Measurements from ENCODE around the gene AUTS2. TPM values are rescaled to one million over a fixed set of nuclear protein-coding genes. Genes with fewer than 3 reads are reported as not detected.

Gene AUTS2
- total RNA-seq, 1 donor from 2014 or later = 56.0 TPM

- Histone ChIP-seq H3K4me1 (peaks cover 6% of the 10 kb centered on the region), H3K27me3 (no peaks in the 10 kb centered on the region), H3K27ac (no peak overlapping the region), H3K9me3 (no peaks in the 10 kb centered on the region), H3K4me3 (no peak overlapping the region), H3K36me3 (no peaks in the 10 kb centered on the region)
- no peak for ATAC-seq
- TF ChIP-seq CTCF (IDR thresholded peaks at IDR 0.05) = no peak
- DNase-seq = no peak
- intact Hi-C loops (cut with DNase I) = no loop called here
These were observed 150.3 kb downstream of the AUTS2 start for GRCh38 chr7:69748530-69748929.

GRCh38 chr7:69749372-69749979 is 151.2 kb downstream of the AUTS2 start:
- ATAC-seq (no peak), DNase-seq (no peak)
- no peak for TF ChIP-seq CTCF (IDR thresholded peaks at IDR 0.05)
- Histone ChIP-seq H3K27me3 (no peaks in the 10 kb centered on the region), H3K9me3 (no peaks in the 10 kb centered on the region), H3K27ac (no peak overlapping the region), H3K36me3 (no peaks in the 10 kb centered on the region), H3K4me3 (no peak overlapping the region), H3K4me1 (peaks cover 6% of the 10 kb centered on the region)
- intact Hi-C loops (cut with DNase I) = no loop called here

- ATAC-seq (no peak), DNase-seq (no peak)
- Histone ChIP-seq H3K9me3 (no peaks in the 10 kb centered on the region), H3K27me3 (no peaks in the 10 kb centered on the region), H3K4me1 (peaks cover 6% of the 10 kb centered on the region), H3K4me3 (no peak overlapping the region), H3K36me3 (no peaks in the 10 kb centered on the region), H3K27ac (no peak overlapping the region)
- no peak for TF ChIP-seq CTCF (IDR thresholded peaks at IDR 0.05)
- intact Hi-C loops (cut with DNase I) = no loop called here
These were observed 151.7 kb downstream of the AUTS2 start for GRCh38 chr7:69749994-69750393.

- ATAC-seq (no peak), DNase-seq (no peak)
- TF ChIP-seq CTCF (IDR thresholded peaks at IDR 0.05) = no peak
- Histone ChIP-seq H3K4me3 (no peak overlapping the region), H3K9me3 (no peaks in the 10 kb centered on the region), H3K4me1 (peaks cover 6% of the 10 kb centered on the region), H3K36me3 (no peaks in the 10 kb centered on the region), H3K27ac (no peak overlapping the region), H3K27me3 (no peaks in the 10 kb centered on the region)
- intact Hi-C loops (cut with DNase I) = no loop called here
These were observed 152.8 kb downstream of the AUTS2 start for GRCh38 chr7:69751026-69751425.

GRCh38 chr7:69753981-69754380 is 155.7 kb downstream of the AUTS2 start:
- intact Hi-C loops (cut with DNase I) = no loop called here
- DNase-seq (no peak), ATAC-seq (no peak)
- no peaks in the 10 kb centered on the region for H3K9me3 ChIP-seq
- TF ChIP-seq CTCF (IDR thresholded peaks at IDR 0.05) = no peak
- H3K27ac ChIP-seq = no peak overlapping the region
- H3K36me3 ChIP-seq = no peaks in the 10 kb centered on the region
- H3K27me3 ChIP-seq = no peaks in the 10 kb centered on the region
- H3K4me3 ChIP-seq = no peak overlapping the region
- peaks cover under 1% of the 10 kb centered on the region for H3K4me1 ChIP-seq

GRCh38 chr7:69754476-69754875 is 156.2 kb downstream of the AUTS2 start:
- TF ChIP-seq CTCF (IDR thresholded peaks at IDR 0.05) = no peak
- DNase-seq = no peak
- Histone ChIP-seq H3K27ac (no peak overlapping the region), H3K9me3 (no peaks in the 10 kb centered on the region), H3K4me3 (no peak overlapping the region), H3K27me3 (no peaks in the 10 kb centered on the region), H3K4me1 (no peaks in the 10 kb centered on the region), H3K36me3 (no peaks in the 10 kb centered on the region)
- intact Hi-C loops (cut with DNase I) = no loop called here
- ATAC-seq = no peak
